Activated T-helper 2 cell treated with anti-CD3 and anti-CD28 coated beads, Interferon-gamma antibody, Interleukin-2, Interleukin-4, amounts not matched to agents 10 μg/mL and 5 μg/mL and 100 μg/mL, durations not matched to agents 14 hours and 24 hours and 36 hours (primary cell): ENCODE data around the gene NCAM1. TPM values are rescaled to one million over a fixed set of nuclear protein-coding genes. Genes with fewer than 3 reads are reported as not detected.

Source experiments
- DNase-seq: peaks from one replicate; pipeline ENCODE4 v3.0.0; 2021; ENCODE audit warnings: low spot score
- H3K27ac Mint-ChIP-seq: one replicate; pipeline ENCODE4 v1.8.0; 2021; ENCODE audit warnings: mixed read lengths
- H3K27me3 Mint-ChIP-seq: one replicate; pipeline ENCODE4 v1.8.0; 2021; ENCODE audit warnings: low read depth, mixed read lengths
- H3K36me3 Mint-ChIP-seq: one replicate; pipeline ENCODE4 v1.8.0; 2021; ENCODE audit warnings: low read depth, mixed read lengths
- H3K4me1 Mint-ChIP-seq: one replicate; pipeline ENCODE4 v1.8.0; 2021; ENCODE audit warnings: low read depth, mixed read lengths
- H3K4me3 Mint-ChIP-seq: one replicate; pipeline ENCODE4 v1.8.0; 2021; ENCODE audit warnings: low read depth, mild to moderate bottlenecking, moderate library complexity, mixed read lengths
- H3K9me3 Mint-ChIP-seq: one replicate; pipeline ENCODE4 v1.8.0; 2021; ENCODE audit warnings: mixed read lengths
- intact Hi-C: fragments of 100-400 bp; cut with micrococcal nuclease; formaldehyde crosslinking; loops from one replicate; pipeline ENCODE4 v1.15.1; 2023
- total RNA-seq: library from RNA; stranded (reverse); gene quantifications from 2 replicates; pipeline ENCODE4 v1.2.3, GENCODE V29; 2022

The NCAM1 gene
- total RNA-seq, 1 donor from 2014 or later: not detected

DNA sequence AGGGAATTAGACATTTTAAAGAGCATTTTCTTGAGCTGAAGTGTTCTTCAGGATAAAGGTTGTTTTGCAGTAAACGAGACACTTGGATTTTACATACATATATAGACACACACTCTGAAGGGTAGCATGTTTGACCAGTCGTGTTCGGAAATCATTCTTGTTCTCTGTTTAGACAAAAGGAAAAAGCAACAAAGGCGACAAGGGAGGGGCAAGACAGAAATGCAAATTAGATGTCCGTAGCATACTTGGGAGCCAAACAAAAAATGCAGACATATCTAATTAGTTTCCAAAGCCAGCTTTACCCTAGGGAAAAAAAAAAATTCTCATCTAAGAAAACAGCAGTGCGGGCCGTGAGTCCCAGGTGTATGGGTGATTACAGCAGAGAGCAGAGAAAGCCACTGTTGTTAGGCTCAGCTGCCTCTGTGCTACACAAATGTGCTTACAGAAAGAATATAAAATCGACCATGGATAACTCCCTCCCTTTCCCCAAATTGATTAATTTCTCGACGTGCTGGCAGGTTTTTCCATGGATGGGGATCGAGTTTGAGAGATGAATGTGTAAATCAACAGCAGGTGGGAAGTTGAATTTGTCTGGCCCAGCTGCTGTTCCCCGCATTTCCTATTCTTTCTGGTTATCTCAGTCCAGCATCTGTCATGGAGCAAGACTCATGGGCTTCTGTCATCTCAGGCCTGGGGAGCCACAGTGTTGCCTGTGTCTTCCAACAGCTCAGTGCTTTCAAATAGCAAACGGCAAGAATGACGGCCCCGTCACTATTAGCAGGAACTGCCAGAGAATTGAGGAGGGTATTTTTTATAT lies 176.7 kb downstream of the NCAM1 start:
- no peaks in the 10 kb centered on the region for H3K36me3 Mint-ChIP-seq
- H3K4me3 Mint-ChIP-seq: no peak overlapping the region
- no peaks in the 10 kb centered on the region for H3K9me3 Mint-ChIP-seq
- DNase-seq: no peak
- no peak overlapping the region for H3K27ac Mint-ChIP-seq
- peaks cover 40% of the 10 kb centered on the region for H3K27me3 Mint-ChIP-seq
- H3K4me1 Mint-ChIP-seq: no peaks in the 10 kb centered on the region
- intact Hi-C loops: no loop called here

DNA sequence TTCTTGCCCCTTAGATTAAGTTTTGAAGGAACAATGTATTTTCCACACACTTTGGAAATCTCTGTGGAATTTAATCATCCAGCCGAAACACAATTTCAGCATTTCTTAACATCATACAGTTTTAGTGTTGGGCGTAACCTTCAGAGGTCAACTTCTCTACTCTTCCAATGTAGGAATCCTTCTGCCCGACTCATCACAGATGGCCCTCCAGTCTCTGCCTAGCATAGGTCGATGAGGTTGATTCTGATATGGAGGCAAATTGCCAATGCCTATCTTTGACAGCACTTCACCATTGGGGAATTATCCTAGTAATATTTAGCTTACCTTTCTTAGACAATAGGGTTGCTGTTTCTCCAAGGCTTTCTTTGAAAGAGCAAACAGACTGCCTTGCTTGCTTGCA lies 177.5 kb downstream of the NCAM1 start:
- H3K36me3 Mint-ChIP-seq: no peaks in the 10 kb centered on the region
- peaks cover 45% of the 10 kb centered on the region for H3K27me3 Mint-ChIP-seq
- no peak for DNase-seq
- intact Hi-C loops: no loop called here
- H3K4me1 Mint-ChIP-seq: no peaks in the 10 kb centered on the region
- H3K9me3 Mint-ChIP-seq: no peaks in the 10 kb centered on the region
- H3K4me3 Mint-ChIP-seq: no peak overlapping the region
- H3K27ac Mint-ChIP-seq: no peak overlapping the region

- intact Hi-C loops: no loop called here
Observed at GRCh38 chr11:113141010-113141409, 179.8 kb downstream of the NCAM1 start.

DNA sequence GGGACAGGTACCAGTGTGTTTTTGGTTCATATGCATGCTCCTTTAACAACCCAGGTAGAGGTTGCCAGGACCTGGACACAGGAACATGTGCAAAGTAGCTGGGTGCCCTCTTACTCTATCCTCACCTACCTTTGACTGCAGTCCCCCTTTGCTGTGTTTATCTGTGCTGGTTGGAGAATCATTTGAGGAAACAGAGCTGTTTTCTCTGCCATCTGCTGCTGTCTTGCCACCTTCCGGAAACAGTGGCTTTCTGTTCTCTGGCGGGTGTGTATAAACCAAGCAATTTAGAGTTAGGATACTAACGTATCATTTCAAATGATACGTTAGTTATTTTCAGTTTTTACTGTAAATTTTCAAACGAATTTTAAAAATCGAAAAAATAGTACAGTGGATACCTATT lies 181.3 kb downstream of the NCAM1 start:
- no peaks in the 10 kb centered on the region for H3K9me3 Mint-ChIP-seq
- H3K36me3 Mint-ChIP-seq: no peaks in the 10 kb centered on the region

More at GRCh38 chr11:113141010-113141409, 179.8 kb downstream of the NCAM1 start:
- no peaks in the 10 kb centered on the region for H3K4me1 Mint-ChIP-seq
- H3K27me3 Mint-ChIP-seq: peaks cover 47% of the 10 kb centered on the region
- H3K36me3 Mint-ChIP-seq: no peaks in the 10 kb centered on the region
- no peak overlapping the region for H3K27ac Mint-ChIP-seq
- DNase-seq: no peak
- H3K4me3 Mint-ChIP-seq: no peak overlapping the region
- H3K9me3 Mint-ChIP-seq: no peaks in the 10 kb centered on the region

GRCh38 chr11:113147249-113147648 lies 186.0 kb downstream of the NCAM1 start:
- no peak overlapping the region for H3K4me3 Mint-ChIP-seq
- no peaks in the 10 kb centered on the region for H3K36me3 Mint-ChIP-seq
- DNase-seq: no peak
- no peaks in the 10 kb centered on the region for H3K9me3 Mint-ChIP-seq
- no peaks in the 10 kb centered on the region for H3K4me1 Mint-ChIP-seq
- intact Hi-C loops: no loop called here
- H3K27me3 Mint-ChIP-seq: peaks cover 12% of the 10 kb centered on the region
- no peak overlapping the region for H3K27ac Mint-ChIP-seq

More for the DNA sequence above, 181.3 kb downstream of the NCAM1 start:
- intact Hi-C loops: no loop called here
- no peak overlapping the region for H3K27ac Mint-ChIP-seq
- no peaks in the 10 kb centered on the region for H3K4me1 Mint-ChIP-seq
- no peak for DNase-seq
- H3K4me3 Mint-ChIP-seq: no peak overlapping the region
- peaks cover 39% of the 10 kb centered on the region for H3K27me3 Mint-ChIP-seq

DNA sequence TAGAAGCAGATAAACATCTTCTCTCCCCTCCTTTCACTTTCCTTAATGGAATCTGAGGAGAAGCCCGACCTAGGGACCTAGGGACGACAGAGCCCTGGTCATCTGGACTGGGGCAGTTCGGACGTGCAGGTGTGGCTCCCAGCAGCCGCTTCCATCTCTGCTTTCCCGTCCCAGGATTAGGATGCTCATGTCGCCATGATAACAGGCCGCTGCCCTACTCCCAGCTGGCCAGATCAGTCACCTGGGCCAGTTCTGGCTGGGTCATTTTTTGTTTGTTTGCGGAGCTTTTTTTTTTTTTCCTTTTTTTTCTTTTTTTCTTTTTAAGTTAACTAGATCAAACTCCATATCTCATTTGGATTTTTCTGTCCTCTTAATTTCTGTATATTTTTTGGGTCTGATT lies 186.9 kb downstream of the NCAM1 start:
- H3K27me3 Mint-ChIP-seq: peaks cover 5% of the 10 kb centered on the region
- intact Hi-C loops: no loop called here
- no peaks in the 10 kb centered on the region for H3K4me1 Mint-ChIP-seq

DNA sequence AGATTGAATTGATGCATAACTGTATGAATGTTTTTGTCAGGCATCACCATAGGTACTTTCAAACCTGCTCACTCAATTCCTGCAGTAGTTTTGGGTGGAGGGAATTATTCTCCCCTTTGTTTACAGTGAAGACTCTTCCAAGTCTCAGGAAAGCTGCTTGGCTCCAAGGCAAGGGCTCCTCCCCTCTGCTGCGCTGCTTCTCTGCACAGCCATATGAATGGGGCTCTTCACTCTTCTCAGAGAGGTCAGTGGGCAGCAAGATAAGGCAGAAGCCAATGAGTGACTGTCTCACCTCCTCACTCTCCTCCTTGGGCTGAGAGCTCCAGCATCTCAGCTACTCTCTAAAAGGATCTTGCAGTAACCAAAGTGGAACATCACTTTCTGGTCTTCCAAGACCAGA lies 187.4 kb downstream of the NCAM1 start:
- no peaks in the 10 kb centered on the region for H3K36me3 Mint-ChIP-seq
- no peak overlapping the region for H3K27ac Mint-ChIP-seq
- peaks cover 3% of the 10 kb centered on the region for H3K27me3 Mint-ChIP-seq
- no peak overlapping the region for H3K4me3 Mint-ChIP-seq
- no peaks in the 10 kb centered on the region for H3K4me1 Mint-ChIP-seq
- H3K9me3 Mint-ChIP-seq: no peaks in the 10 kb centered on the region
- intact Hi-C loops: no loop called here
- DNase-seq: no peak

More for the DNA sequence above, 186.9 kb downstream of the NCAM1 start:
- no peaks in the 10 kb centered on the region for H3K9me3 Mint-ChIP-seq
- H3K4me3 Mint-ChIP-seq: no peak overlapping the region
- no peaks in the 10 kb centered on the region for H3K36me3 Mint-ChIP-seq
- H3K27ac Mint-ChIP-seq: no peak overlapping the region
- no peak for DNase-seq

DNA sequence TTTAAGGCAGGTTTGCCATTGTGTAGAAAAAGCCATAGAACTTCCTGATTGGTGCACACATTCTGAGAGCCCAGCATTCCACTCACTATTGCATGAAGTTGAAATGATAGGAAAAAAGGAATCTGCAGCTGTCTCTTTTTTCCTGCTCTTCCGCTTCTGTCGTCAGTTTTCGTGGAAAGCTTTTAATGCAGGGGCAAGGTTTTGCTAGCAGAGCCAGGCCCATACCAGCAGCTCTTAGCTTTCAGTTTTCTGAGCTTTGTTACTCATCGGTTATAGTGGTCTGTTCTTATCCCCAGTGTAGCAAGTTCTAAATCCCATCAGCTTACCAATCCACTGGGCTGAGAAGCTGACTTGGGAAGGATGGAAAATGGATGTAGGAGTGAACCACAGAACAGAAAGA lies 190.3 kb downstream of the NCAM1 start:
- no peaks in the 10 kb centered on the region for H3K27me3 Mint-ChIP-seq
- intact Hi-C loops: no loop called here

GRCh38 chr11:113152500-113152899 lies 191.3 kb downstream of the NCAM1 start:
- no peak for DNase-seq
- Mint-ChIP-seq H3K4me1 (no peaks in the 10 kb centered on the region), H3K4me3 (no peak overlapping the region), H3K36me3 (no peaks in the 10 kb centered on the region), H3K27ac (no peak overlapping the region), H3K9me3 (no peaks in the 10 kb centered on the region), H3K27me3 (no peaks in the 10 kb centered on the region)
- intact Hi-C loops: no loop called here

More for the DNA sequence above, 190.3 kb downstream of the NCAM1 start:
- no peak overlapping the region for H3K4me3 Mint-ChIP-seq
- no peaks in the 10 kb centered on the region for H3K36me3 Mint-ChIP-seq
- no peak for DNase-seq
- no peak overlapping the region for H3K27ac Mint-ChIP-seq
- H3K9me3 Mint-ChIP-seq: no peaks in the 10 kb centered on the region
- H3K4me1 Mint-ChIP-seq: no peaks in the 10 kb centered on the region

DNA sequence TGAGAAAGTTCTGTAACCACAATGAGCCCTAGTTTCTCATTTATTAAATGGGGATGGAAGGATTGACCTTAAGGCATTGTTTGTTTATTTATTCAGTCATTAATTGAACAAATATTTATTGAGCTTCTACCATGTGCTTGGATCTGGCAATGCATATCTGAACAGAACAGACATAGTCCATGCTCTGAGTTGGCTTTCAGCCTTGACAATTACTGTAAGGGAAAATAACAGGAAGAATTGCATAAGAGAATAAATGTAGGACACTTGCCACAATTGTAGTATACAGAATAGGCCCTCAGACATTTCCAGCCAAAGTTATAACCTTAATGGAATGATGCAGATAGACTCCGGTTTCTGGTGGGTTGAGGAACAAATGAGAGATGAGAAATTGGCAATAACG lies 192.6 kb downstream of the NCAM1 start:
- no peaks in the 10 kb centered on the region for H3K36me3 Mint-ChIP-seq
- H3K9me3 Mint-ChIP-seq: no peaks in the 10 kb centered on the region
- H3K27ac Mint-ChIP-seq: no peak overlapping the region
- no peak overlapping the region for H3K4me3 Mint-ChIP-seq
- intact Hi-C loops: no loop called here
- no peaks in the 10 kb centered on the region for H3K4me1 Mint-ChIP-seq
- DNase-seq: no peak
- H3K27me3 Mint-ChIP-seq: no peaks in the 10 kb centered on the region

GRCh38 chr11:113159988-113160807 lies 199.0 kb downstream of the NCAM1 start:
- no peak for DNase-seq
- Mint-ChIP-seq H3K4me1 (no peaks in the 10 kb centered on the region), H3K27me3 (peaks cover 1% of the 10 kb centered on the region), H3K36me3 (no peaks in the 10 kb centered on the region), H3K4me3 (no peak overlapping the region), H3K9me3 (no peaks in the 10 kb centered on the region), H3K27ac (no peak overlapping the region)
- intact Hi-C loops: no loop called here

- Mint-ChIP-seq H3K36me3 (no peaks in the 10 kb centered on the region), H3K27me3 (peaks cover 1% of the 10 kb centered on the region), H3K4me1 (no peaks in the 10 kb centered on the region), H3K27ac (no peak overlapping the region), H3K9me3 (no peaks in the 10 kb centered on the region), H3K4me3 (no peak overlapping the region)
- intact Hi-C loops: no loop called here
- no peak for DNase-seq
Observed at GRCh38 chr11:113160808-113161124, 199.5 kb downstream of the NCAM1 start.
